C4-2B (cell line): ENCODE measurements around the gene MT1X.

Experiments used
- H3K27ac ChIP-seq: fragments of 450-650 bp; 2 replicates; pipeline ENCODE4 v1.5.1; 2017
- ZFX ChIP-seq: fragments of 450-650 bp; IDR thresholded peaks from 2 replicates; pipeline ENCODE4 v1.6.1; 2017
- TF ChIP-seq, protein P1 (sequence below): fragments of 450-650 bp; conservative IDR thresholded peaks from 2 replicates; pipeline ENCODE4 v1.5.1; 2017; ENCODE audit warnings: mild to moderate bottlenecking

MT1X gene

DNA sequence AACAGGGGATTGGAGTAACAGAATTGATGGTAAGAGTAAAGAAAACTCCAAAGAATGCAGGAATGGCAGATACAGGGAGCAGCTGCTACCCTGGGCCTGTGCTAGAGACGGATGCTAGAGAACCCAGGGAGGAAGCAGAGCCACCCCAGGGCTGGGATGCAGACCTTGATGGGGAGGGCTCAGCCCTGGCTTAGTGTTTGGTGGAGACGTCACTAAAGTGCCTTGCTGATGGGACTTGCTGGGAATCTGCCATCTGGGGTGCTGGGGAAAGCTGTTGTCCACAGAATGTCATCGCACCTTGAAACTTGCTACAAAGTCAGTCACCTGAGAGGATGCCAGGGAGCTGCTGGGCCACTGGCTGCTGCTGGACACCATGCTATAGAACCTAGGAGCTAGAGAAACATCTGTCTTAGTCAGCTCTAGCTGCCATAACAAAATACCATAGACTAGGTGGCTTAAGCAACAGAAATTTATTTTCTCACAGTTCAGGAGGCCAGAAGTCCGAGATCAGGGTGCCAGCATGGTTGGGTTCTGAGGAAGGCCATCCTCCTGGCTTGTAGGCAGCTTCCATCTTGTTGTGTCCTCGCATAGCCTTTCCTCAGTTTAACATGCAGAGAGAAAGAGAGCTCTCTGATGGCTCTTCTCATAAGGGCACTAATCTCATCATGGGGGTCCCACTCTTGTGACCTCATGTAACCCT, 15.3 kb downstream of the MT1X start:
- no peak overlapping the region for H3K27ac ChIP-seq
- no peak for TF ChIP-seq ZFX
- TF ChIP-seq, protein P1, sequence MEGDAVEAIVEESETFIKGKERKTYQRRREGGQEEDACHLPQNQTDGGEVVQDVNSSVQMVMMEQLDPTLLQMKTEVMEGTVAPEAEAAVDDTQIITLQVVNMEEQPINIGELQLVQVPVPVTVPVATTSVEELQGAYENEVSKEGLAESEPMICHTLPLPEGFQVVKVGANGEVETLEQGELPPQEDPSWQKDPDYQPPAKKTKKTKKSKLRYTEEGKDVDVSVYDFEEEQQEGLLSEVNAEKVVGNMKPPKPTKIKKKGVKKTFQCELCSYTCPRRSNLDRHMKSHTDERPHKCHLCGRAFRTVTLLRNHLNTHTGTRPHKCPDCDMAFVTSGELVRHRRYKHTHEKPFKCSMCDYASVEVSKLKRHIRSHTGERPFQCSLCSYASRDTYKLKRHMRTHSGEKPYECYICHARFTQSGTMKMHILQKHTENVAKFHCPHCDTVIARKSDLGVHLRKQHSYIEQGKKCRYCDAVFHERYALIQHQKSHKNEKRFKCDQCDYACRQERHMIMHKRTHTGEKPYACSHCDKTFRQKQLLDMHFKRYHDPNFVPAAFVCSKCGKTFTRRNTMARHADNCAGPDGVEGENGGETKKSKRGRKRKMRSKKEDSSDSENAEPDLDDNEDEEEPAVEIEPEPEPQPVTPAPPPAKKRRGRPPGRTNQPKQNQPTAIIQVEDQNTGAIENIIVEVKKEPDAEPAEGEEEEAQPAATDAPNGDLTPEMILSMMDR: no peak

DNA sequence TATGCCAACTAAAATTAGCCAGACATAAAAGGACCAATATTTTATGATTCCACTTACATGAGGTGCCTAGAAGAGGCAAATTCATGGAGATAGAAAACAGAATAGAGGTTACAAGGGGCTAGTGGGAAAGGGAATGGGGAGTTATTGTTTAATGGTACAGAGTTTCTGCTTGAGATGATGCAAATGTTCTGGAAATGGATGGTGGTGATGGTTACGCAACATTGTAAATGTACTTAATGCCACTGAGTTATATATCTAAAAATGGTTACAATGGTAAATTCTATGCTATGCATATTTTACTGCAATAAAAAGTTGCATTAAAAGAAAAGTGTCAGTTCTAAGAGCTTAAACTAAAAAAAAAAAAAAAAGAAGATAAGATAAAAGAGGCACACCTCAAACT, 17.9 kb downstream of the MT1X start:
- no peak overlapping the region for H3K27ac ChIP-seq
- TF ChIP-seq, protein P1: no peak
- no peak for TF ChIP-seq ZFX

DNA sequence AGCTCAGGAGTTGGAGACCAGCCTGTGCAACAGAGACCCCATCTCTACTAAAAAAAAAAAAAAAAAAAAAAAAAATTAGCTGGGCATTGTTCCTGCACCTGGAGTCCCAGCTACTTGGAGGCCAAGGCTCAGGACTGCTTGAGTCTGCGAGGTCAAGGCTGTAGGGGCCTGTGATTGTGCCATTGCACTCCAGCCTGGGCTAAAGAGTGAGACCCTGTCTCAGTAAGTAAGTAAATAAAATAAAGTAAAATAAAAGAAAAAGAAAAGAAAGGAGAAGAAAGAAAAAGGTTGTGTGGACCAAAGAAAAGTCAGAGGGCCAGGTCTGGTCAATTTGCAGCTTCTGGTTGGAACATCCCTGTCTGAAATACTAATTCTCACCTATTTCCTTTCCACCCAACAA, 18.4 kb downstream of the MT1X start:
- TF ChIP-seq, protein P1: no peak
- no peak for TF ChIP-seq ZFX
- no peak overlapping the region for H3K27ac ChIP-seq

DNA sequence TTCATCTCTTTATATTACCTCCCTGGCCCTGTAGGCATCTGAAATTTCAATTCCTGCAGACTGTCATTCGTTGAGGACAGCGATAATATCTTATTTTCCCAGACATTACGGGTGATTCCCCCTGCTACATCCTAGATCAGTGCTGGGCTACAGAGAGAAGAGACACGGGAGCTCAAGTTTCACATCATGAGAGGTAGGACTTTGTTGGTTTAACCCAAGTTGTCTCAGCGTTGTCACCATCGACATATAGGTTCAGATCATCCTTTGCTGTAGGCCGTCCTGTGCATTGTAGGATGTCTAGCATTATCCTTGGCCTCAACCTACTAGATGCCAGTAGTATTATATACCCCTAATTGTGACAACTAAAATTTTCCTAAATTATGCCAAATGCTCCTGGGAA, 19.3 kb downstream of the MT1X start:
- H3K27ac ChIP-seq: no peak overlapping the region
- TF ChIP-seq ZFX: no peak
- TF ChIP-seq, protein P1: no peak

DNA sequence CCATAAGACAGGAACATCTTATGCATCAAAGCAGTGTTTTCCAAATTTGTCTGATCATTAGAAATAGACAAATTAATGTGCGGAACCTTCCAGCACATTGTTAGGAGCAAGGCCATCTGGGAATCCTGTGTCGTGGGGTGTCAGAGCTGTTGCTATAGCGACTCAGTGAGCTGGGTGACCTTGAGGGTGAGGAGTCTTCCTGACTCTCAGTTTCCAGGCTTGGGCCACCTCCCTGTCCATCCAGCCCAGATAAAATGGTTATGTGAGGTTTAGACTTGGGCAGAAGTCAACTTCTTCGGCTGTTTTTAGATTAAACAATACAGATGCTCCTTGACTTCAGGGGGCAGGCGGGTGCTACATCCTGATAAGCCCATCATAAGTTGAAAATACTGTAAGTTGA, 20.6 kb downstream of the MT1X start:
- TF ChIP-seq ZFX: no peak
- TF ChIP-seq, protein P1: no peak
- no peak overlapping the region for H3K27ac ChIP-seq

DNA sequence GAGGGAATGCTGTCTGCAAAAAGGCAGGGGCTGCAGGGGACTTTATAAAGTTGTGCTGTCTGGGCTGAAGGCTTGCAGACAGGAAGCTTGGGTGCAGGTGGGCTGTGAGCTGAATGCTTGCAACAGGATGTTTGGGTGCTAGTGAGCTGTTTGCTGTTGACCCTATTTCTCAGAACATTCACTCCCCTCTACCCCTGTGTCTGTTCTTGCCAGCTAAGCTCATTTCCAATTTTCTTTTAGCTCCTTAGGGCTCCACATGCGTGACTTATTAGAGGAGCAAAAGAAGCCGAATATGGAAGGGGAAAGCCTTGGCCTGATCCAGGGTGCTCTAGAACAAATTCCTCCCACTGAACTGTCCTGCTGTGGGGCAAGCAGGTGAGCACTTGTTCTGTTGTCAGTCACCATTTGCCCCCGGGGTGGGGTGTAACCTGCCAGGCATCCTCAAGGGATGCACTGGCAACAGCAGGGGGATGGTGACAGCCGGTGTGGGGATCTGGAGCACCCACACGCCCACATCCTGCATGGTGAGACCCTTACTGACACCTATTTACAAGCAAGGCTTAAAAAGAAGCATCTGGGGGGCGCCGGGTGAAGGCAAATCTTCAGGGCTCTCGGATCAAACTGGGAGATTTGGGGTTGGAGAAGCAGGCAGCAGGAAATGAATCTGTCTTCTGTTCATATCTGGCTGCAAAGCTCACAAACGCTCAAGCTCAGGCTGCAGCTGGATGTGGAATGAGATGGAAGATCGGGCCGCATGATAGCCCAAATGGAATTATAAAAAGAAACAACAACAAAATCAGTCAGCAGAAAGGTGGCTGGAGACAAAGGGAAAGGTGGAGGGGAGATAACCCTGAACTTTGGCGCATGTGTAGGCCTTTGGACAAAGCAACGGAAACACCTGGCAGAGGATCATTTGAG, 26.5 kb downstream of the MT1X start:
- TF ChIP-seq, protein P1: no peak
- no peak for TF ChIP-seq ZFX
- H3K27ac ChIP-seq: no peak overlapping the region

DNA sequence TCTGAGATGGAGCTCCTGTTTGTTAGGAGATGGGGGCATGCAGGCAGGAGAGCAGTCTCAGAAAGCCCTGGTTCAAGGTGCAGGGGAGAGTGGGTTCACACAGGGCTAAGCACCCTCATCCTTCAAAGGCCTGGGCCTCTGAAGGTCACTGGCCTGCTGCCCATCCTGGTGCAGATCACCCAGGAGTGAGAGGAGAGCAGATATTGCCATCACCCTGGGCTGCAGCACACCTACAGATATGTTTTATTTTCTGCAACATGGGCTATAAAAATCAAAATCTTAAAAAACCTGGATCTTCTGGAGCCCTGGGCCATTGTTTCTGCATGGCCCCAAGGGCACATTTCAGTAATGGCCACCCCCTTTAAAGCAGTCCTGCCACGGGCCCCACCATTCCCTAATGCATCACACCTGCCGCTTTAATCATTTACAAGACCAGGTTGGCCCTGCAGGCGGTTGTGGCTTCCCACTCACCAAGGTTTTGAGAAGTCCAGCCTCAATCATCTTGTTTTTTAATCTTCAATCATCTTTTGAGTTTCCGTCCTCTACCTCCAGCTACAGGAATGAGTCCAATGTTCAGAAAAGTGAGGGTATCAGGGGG, 27.3 kb downstream of the MT1X start:
- H3K27ac ChIP-seq: no peak overlapping the region
- TF ChIP-seq ZFX: no peak
- TF ChIP-seq, protein P1: no peak
